Nephron (organoid): ENCODE measurements around the gene GRP.

ENCODE experiments used
- H3K27ac Mint-ChIP-seq, 3 experiments: 2 replicates each; pipeline ENCODE4 v1.8.0; 2020; ENCODE audit warnings: mixed read lengths in 3 of 3, mild to moderate bottlenecking in 2 of 3, moderate library complexity in 1 of 3
- H3K27me3 Mint-ChIP-seq: 2 replicates; pipeline ENCODE4 v1.8.0; 2021; ENCODE audit warnings: low read depth, mild to moderate bottlenecking, moderate library complexity, mixed read lengths
- H3K36me3 Mint-ChIP-seq: 2 replicates; pipeline ENCODE4 v1.8.0; 2020; ENCODE audit warnings: low read depth, mixed read lengths
- H3K4me1 Mint-ChIP-seq: 2 replicates; pipeline ENCODE4 v1.8.0; 2020; ENCODE audit warnings: mixed read lengths
- H3K4me3 Mint-ChIP-seq, 3 experiments: 2 replicates each; pipeline ENCODE4 v1.8.0; 2020; ENCODE audit warnings: mild to moderate bottlenecking in 3 of 3, mixed read lengths in 3 of 3, moderate library complexity in 2 of 3
- H3K9me3 Mint-ChIP-seq: 2 replicates; pipeline ENCODE4 v1.8.0; 2020; ENCODE audit warnings: mixed read lengths
- TF ChIP-seq, protein P1 (sequence below), 3 experiments: fragments of 200-600 bp; sonication (generic); IDR thresholded peaks; one replicate each; pipeline ENCODE4 v1.5.0; 2021; ENCODE audit warnings: antibody characterized with exemption in 3 of 3; ENCODE audit not compliant: unreplicated experiment in 3 of 3

Gene GRP

DNA sequence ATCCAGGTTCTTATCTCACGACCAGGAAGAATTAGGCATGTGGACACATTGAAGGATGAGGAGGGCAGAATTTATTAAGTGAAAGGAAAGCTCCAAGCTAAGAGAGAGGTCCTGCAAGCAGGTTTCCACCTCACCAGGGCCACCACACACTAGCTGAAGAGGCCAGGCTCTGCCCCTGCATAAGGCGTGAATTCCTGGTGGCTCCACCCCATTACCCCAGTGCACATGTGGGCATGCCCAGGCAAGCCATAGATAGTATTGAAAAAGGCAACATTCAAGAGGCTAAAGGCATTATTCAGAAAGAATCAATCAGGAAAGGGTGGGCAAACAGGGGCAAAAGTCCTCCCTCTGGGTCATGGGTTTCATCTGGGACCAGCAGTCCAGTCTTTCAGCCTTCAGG lies 30.9 kb upstream of the GRP start:
- Mint-ChIP-seq H3K9me3 (no peaks in the 10 kb centered on the region), H3K27ac (no peak overlapping the region), H3K36me3 (no peaks in the 10 kb centered on the region), H3K4me1 (no peaks in the 10 kb centered on the region), H3K27me3 (peaks cover 9% of the 10 kb centered on the region), H3K4me3 (no peak overlapping the region)
- TF ChIP-seq, protein P1, sequence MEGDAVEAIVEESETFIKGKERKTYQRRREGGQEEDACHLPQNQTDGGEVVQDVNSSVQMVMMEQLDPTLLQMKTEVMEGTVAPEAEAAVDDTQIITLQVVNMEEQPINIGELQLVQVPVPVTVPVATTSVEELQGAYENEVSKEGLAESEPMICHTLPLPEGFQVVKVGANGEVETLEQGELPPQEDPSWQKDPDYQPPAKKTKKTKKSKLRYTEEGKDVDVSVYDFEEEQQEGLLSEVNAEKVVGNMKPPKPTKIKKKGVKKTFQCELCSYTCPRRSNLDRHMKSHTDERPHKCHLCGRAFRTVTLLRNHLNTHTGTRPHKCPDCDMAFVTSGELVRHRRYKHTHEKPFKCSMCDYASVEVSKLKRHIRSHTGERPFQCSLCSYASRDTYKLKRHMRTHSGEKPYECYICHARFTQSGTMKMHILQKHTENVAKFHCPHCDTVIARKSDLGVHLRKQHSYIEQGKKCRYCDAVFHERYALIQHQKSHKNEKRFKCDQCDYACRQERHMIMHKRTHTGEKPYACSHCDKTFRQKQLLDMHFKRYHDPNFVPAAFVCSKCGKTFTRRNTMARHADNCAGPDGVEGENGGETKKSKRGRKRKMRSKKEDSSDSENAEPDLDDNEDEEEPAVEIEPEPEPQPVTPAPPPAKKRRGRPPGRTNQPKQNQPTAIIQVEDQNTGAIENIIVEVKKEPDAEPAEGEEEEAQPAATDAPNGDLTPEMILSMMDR (IDR thresholded peaks at IDR 0.05; ENCODE audit: unreplicated experiment in 3 of 3): no peak

DNA sequence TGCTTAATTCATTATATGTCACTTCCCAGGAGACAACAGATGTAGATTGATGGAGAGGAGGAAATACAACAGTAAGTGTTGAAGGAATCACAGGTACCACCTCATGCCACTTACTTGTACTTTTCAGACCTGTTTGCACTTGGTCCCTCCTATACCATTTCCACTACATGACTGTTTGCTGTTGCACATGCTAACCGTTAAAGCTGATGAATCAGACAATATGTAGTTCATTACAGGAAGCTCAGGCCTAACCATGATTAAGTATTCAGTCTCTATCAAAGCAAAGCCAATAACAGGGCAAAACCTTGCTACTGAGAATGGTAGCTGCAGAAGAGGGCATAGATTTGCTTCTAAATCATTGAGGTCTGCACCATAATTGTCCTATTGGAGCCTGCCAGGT lies 30.2 kb upstream of the GRP start:
- Mint-ChIP-seq H3K9me3 (no peaks in the 10 kb centered on the region), H3K27me3 (peaks cover 7% of the 10 kb centered on the region), H3K36me3 (no peaks in the 10 kb centered on the region), H3K27ac (no peak overlapping the region), H3K4me3 (no peak overlapping the region), H3K4me1 (no peaks in the 10 kb centered on the region)
- TF ChIP-seq, protein P1 (IDR thresholded peaks at IDR 0.05; ENCODE audit: unreplicated experiment in 3 of 3): no peak

GRCh38 chr18:59196161-59196725 lies 23.7 kb upstream of the GRP start:
- H3K36me3 Mint-ChIP-seq: no peaks in the 10 kb centered on the region
- H3K27ac Mint-ChIP-seq: no peak overlapping the region
- peaks cover 35% of the 10 kb centered on the region for H3K27me3 Mint-ChIP-seq
- no peak overlapping the region for H3K4me3 Mint-ChIP-seq
- H3K4me1 Mint-ChIP-seq: no peaks in the 10 kb centered on the region
- TF ChIP-seq, protein P1 (IDR thresholded peaks at IDR 0.05; ENCODE audit: unreplicated experiment in 3 of 3): no peak
- H3K9me3 Mint-ChIP-seq: no peaks in the 10 kb centered on the region

DNA sequence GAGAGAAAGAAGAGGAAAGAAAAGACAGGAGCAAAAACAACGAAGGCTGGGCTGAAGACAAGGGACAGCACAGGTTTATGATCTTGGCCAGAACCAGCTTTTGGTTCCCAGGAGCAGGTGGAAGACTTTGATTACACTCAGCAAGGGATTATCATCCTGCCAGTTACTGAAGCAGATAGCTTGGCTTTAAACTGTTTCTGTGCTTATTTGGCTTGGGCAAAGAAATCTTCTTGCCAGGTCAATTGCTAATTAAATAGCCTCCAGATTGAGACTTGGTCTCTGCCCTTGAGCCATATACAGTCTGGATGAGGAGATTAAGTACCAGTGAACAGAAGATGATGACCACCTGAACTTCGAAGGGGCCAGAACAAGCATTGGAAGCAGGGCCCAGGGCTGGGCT lies 22.3 kb upstream of the GRP start:
- TF ChIP-seq, protein P1 (IDR thresholded peaks at IDR 0.05; ENCODE audit: unreplicated experiment in 3 of 3): no peak

GRCh38 chr18:59198215-59198614 lies 21.7 kb upstream of the GRP start:
- no peaks in the 10 kb centered on the region for H3K4me1 Mint-ChIP-seq
- TF ChIP-seq, protein P1 (IDR thresholded peaks at IDR 0.05; ENCODE audit: unreplicated experiment in 3 of 3): no peak
- H3K36me3 Mint-ChIP-seq: no peaks in the 10 kb centered on the region
- H3K9me3 Mint-ChIP-seq: no peaks in the 10 kb centered on the region
- no peak overlapping the region for H3K4me3 Mint-ChIP-seq
- H3K27ac Mint-ChIP-seq: no peak overlapping the region
- H3K27me3 Mint-ChIP-seq: peaks cover 46% of the 10 kb centered on the region

More for the DNA sequence above, 22.3 kb upstream of the GRP start:
- Mint-ChIP-seq H3K4me1 (no peaks in the 10 kb centered on the region), H3K36me3 (no peaks in the 10 kb centered on the region), H3K4me3 (no peak overlapping the region), H3K27me3 (peaks cover 41% of the 10 kb centered on the region), H3K27ac (no peak overlapping the region), H3K9me3 (no peaks in the 10 kb centered on the region)

GRCh38 chr18:59200787-59201186 lies 19.2 kb upstream of the GRP start:
- Mint-ChIP-seq H3K4me1 (no peaks in the 10 kb centered on the region), H3K4me3 (no peak overlapping the region), H3K9me3 (no peaks in the 10 kb centered on the region), H3K27ac (no peak overlapping the region), H3K36me3 (no peaks in the 10 kb centered on the region), H3K27me3 (peaks cover 34% of the 10 kb centered on the region)
- TF ChIP-seq, protein P1 (IDR thresholded peaks at IDR 0.05; ENCODE audit: unreplicated experiment in 3 of 3): no peak
